HepG2 (cell line): ENCODE results near the gene SEC31B. TPM values are rescaled to one million over a fixed set of nuclear protein-coding genes. Genes with fewer than 3 reads are reported as not detected.

Experiments
- ATAC-seq: fragments of 200-7000 bp; cut with Tn5 transposase; 3 replicates; pipeline ENCODE4 v1.9.1; 2020; ENCODE audit warnings: mild to moderate bottlenecking, moderate library complexity
- BruUV-seq: library from RNA; stranded (reverse); fragments of 400-500 nt; replicated peaks from 2 replicates; lab custom pipeline; 2021; lab: Mats Ljungman, UMichigan
- CTCF ChIA-PET: fragments of 300-600 bp; formaldehyde crosslinking; extraction: SDS; loops from one replicate; lab custom pipeline; 2021; ENCODE audit warnings: low total read pairs, inconsistent platforms, low intra/inter-chr PET ratio; lab: Yijun Ruan, JAX
- POLR2A ChIA-PET: fragments of 350-600 bp; sonication (Branson Sonifier 250); formaldehyde crosslinking; loops from one replicate; lab custom pipeline; 2020; ENCODE audit warnings: antibody characterized with exemption, inconsistent platforms; lab: Yijun Ruan, JAX
- DNase-seq: peaks from one replicate; pipeline ENCODE4 v3.0.0-alpha.2; 2015; ENCODE audit warnings: low spot score
- FAIRE-seq: peaks from 3 replicates; lab custom pipeline; 2011; peaks lifted over from hg19 to GRCh38; lab: Jason Lieb, UNC
- H2AFZ ChIP-seq: one replicate; pipeline ENCODE4 v1.6.1; 2011; ENCODE audit warnings: low read length, inconsistent platforms
- H3K27ac ChIP-seq: fragments of 300-600 bp; 3 replicates; pipeline ENCODE4 v1.8.0; 2011; ENCODE audit warnings: mixed run types, mild to moderate bottlenecking, mixed read lengths, low read length, inconsistent platforms; ENCODE audit not compliant: insufficient read depth; ENCODE audit errors: extremely low read length
- H3K27me3 ChIP-seq, 2 experiments: fragments of 200-600 bp in 1 of 2; 2 replicates in 1 of 2; 3 replicates in 1 of 2; pipeline versions ENCODE4 v1.6.0 to v1.8.0; 2011; ENCODE audit warnings: low read length in 2 of 2, mild to moderate bottlenecking in 2 of 2, moderate library complexity in 2 of 2, inconsistent platforms in 1 of 2; ENCODE audit not compliant: insufficient read depth in 2 of 2, control insufficient read depth in 1 of 2
- H3K36me3 ChIP-seq, 2 experiments: fragments of 200-600 bp in 1 of 2; replicated peaks in 1 of 2; 2 replicates in 1 of 2; 3 replicates in 1 of 2; pipeline versions ENCODE4 v1.5.1 to v1.8.0; 2011; ENCODE audit warnings: low read length in 2 of 2, inconsistent platforms in 1 of 2; ENCODE audit not compliant: insufficient read depth in 2 of 2, control insufficient read depth in 1 of 2
- H3K4me1 ChIP-seq: 2 replicates; pipeline ENCODE4 v1.5.1; 2012; ENCODE audit warnings: low read length, inconsistent platforms; ENCODE audit not compliant: insufficient read depth
- H3K4me2 ChIP-seq: 2 replicates; pipeline ENCODE4 v1.6.0; 2011; ENCODE audit warnings: low read depth, low read length, inconsistent platforms
- H3K4me3 ChIP-seq, 3 experiments: fragments of 200-600 bp in 1 of 3; sonication (generic), shearing (Covaris generic) in 1 of 3; replicated peaks in 1 of 3; 2 replicates each; pipeline ENCODE4 v1.5.1; 2011 to 2016; ENCODE audit warnings: low read length in 3 of 3, inconsistent platforms in 2 of 3, low read depth in 2 of 3, mild to moderate bottlenecking in 2 of 3, control low read depth in 1 of 3, mixed read lengths in 1 of 3; ENCODE audit not compliant: insufficient read depth in 1 of 3
- H3K79me2 ChIP-seq: one replicate; pipeline ENCODE4 v1.6.1; 2011; ENCODE audit warnings: low read length, inconsistent platforms; ENCODE audit not compliant: insufficient read depth
- H3K9ac ChIP-seq: 2 replicates; pipeline ENCODE4 v1.6.0; 2011; ENCODE audit warnings: mild to moderate bottlenecking, low read depth, low read length, inconsistent platforms; ENCODE audit not compliant: insufficient read depth
- H3K9me3 ChIP-seq: 2 replicates; pipeline ENCODE4 v1.5.1; 2012; ENCODE audit warnings: mild to moderate bottlenecking, low read length
- H4K20me1 ChIP-seq: 2 replicates; pipeline ENCODE4 v1.6.0; 2011; ENCODE audit warnings: inconsistent platforms, mild to moderate bottlenecking, low read length, moderate library complexity; ENCODE audit not compliant: insufficient read depth
- ARID3A ChIP-seq: IDR thresholded peaks from 2 replicates; pipeline ENCODE4 v1.6.1; 2012; ENCODE audit warnings: low read depth, low read length, improper control_type of control experiment
- CAMTA2 ChIP-seq: sonication (generic); formaldehyde crosslinking; IDR thresholded peaks from 2 replicates; pipeline ENCODE4 v1.4.0; 2020; ENCODE audit warnings: mild to moderate bottlenecking, missing genetic modification reagents, borderline replicate concordance
- CBX1 ChIP-seq: IDR thresholded peaks from one replicate; pipeline ENCODE4 v1.6.1; 2016; ENCODE audit warnings: antibody characterized with exemption, low read depth
- EEA1 ChIP-seq: sonication (generic); formaldehyde crosslinking; IDR thresholded peaks from 2 replicates; pipeline ENCODE4 v1.5.1; 2020; ENCODE audit warnings: mild to moderate bottlenecking, missing genetic modification reagents, borderline replicate concordance
- EHMT2 ChIP-seq: fragments of 200-600 bp; sonication (generic); IDR thresholded peaks from 2 replicates; pipeline ENCODE4 v1.7.0; 2017; ENCODE audit warnings: antibody characterized with exemption, low read depth, low read length, borderline replicate concordance
- GTF2F1 ChIP-seq: fragments of 150-350 bp; IDR thresholded peaks from 2 replicates; pipeline ENCODE4 v1.6.1; 2014; ENCODE audit warnings: low read length
- HMGA1 ChIP-seq: sonication (generic); formaldehyde crosslinking; conservative IDR thresholded peaks from 2 replicates; pipeline ENCODE4 v1.4.0; 2020; ENCODE audit warnings: missing genetic modification reagents
- KMT2A ChIP-seq: sonication (generic); formaldehyde crosslinking; IDR thresholded peaks from 2 replicates; pipeline ENCODE4 v1.4.0; 2020; ENCODE audit warnings: missing genetic modification reagents
- NFKB2 ChIP-seq: sonication (generic); formaldehyde crosslinking; IDR thresholded peaks from 2 replicates; pipeline ENCODE4 v1.4.0; 2020; ENCODE audit warnings: missing genetic modification reagents, borderline replicate concordance
- NR2F1 ChIP-seq, 2 experiments: fragments of 450-650 bp in 1 of 2; formaldehyde crosslinking in 1 of 2; IDR thresholded peaks; 2 replicates each; pipeline versions ENCODE4 v1.5.0 to v1.6.1; 2016 to 2020; ENCODE audit warnings: mild to moderate bottlenecking in 1 of 2, missing compliant biosample characterization in 1 of 2, missing genetic modification reagents in 1 of 2, moderate library complexity in 1 of 2
- PRDM10 ChIP-seq: sonication (generic); formaldehyde crosslinking; IDR thresholded peaks from 2 replicates; pipeline ENCODE4 v1.4.0; 2020; ENCODE audit warnings: low read depth, missing genetic modification reagents
- SPEN ChIP-seq: sonication (generic); formaldehyde crosslinking; IDR thresholded peaks from 2 replicates; pipeline ENCODE4 v1.5.1; 2020; ENCODE audit warnings: low read depth, mild to moderate bottlenecking, missing genetic modification reagents
- SUZ12 ChIP-seq: fragments of 150-350 bp; IDR thresholded peaks from 2 replicates; pipeline ENCODE4 v1.6.1; 2014; ENCODE audit warnings: low read depth, low read length
- YEATS4 ChIP-seq: sonication (generic); formaldehyde crosslinking; IDR thresholded peaks from 2 replicates; pipeline ENCODE4 v1.4.0; 2020; ENCODE audit warnings: missing genetic modification reagents, borderline replicate concordance
- ZFX ChIP-seq: sonication (generic); formaldehyde crosslinking; IDR thresholded peaks from 2 replicates; pipeline ENCODE4 v1.4.0; 2020; ENCODE audit warnings: mild to moderate bottlenecking, low read depth, missing genetic modification reagents, moderate library complexity
- ZNF280D ChIP-seq: sonication (generic); formaldehyde crosslinking; IDR thresholded peaks from 2 replicates; pipeline ENCODE4 v1.5.1; 2020; ENCODE audit warnings: mild to moderate bottlenecking, missing genetic modification reagents
- ZNF510 ChIP-seq: sonication (generic); formaldehyde crosslinking; IDR thresholded peaks from 2 replicates; pipeline ENCODE4 v1.4.0; 2020; ENCODE audit warnings: low read depth, mild to moderate bottlenecking, missing genetic modification reagents
- ZNF761 ChIP-seq: sonication (generic); formaldehyde crosslinking; conservative IDR thresholded peaks from 2 replicates; pipeline ENCODE4 v1.4.0; 2020; ENCODE audit warnings: mild to moderate bottlenecking, missing genetic modification reagents
- WGBS: methylation state at CpG from one replicate; pipeline ENCODE4 v1.1.6; 2017; ENCODE audit warnings: low lambda C conversion rate; 5-methylcytosine and 5-hydroxymethylcytosine counted together
- in situ Hi-C: cut with HindIII; loops from 2 replicates; pipeline ENCODE4 v1.10.0; 2017; ENCODE audit warnings: low pct_unique_long_range_greater_than_20kb; ENCODE audit not compliant: extremely low pct_ligation_motif_present
- intact Hi-C: fragments of 100-400 bp; cut with micrococcal nuclease; formaldehyde crosslinking; loops from one replicate; pipeline ENCODE4 v1.10.0; 2022; ENCODE audit not compliant: unreplicated experiment
- polyA plus RNA-seq, 8 experiments: library from polyadenylated mRNA; depleted of rRNA in 3 of 8; stranded (reverse) in 7 of 8; unstranded in 1 of 8; fragments of >200 nt; fragmentation: Illumina TruSeq in 4 of 8; extraction: Trizol in 4 of 8; gene quantifications; 2 replicates each; pipeline versions ENCODE4 v1.2.1 to v1.2.3, GENCODE V29; 2011 to 2016; ENCODE audit warnings: low read depth in 4 of 8, missing spikeins in 1 of 8, mixed read lengths in 1 of 8; ENCODE audit not compliant: insufficient read depth in 1 of 8
- total RNA-seq, 5 experiments: library from RNA; depleted of rRNA; stranded (reverse); fragments of >200 nt; fragmentation: Illumina TruSeq; extraction: Trizol; gene quantifications; 2 replicates each; pipeline ENCODE4 v1.2.3, GENCODE V29; 2016; ENCODE audit warnings: low read depth in 1 of 5

SEC31B gene
- total and polyA plus RNA-seq, 2 of the 13 experiments (the other 11 are each of a cell fraction or from before 2014, with no cell fraction given), result 2.0 to 8.3 TPM

- Histone ChIP-seq H3K27ac (no peak overlapping the region), H4K20me1 (no peaks in the 10 kb centered on the region), H3K9me3 (no peaks in the 10 kb centered on the region), H3K4me1 (peaks cover 14% of the 10 kb centered on the region), H3K4me3 (no peak overlapping the region), H2AFZ (no peak overlapping the region), H3K27me3 (no peaks in the 10 kb centered on the region), H3K36me3 (peaks cover 1 to 9% of the 10 kb centered on the region in 2 experiments), H3K4me2 (peak overlapping the region; percentile 20), H3K9ac (no peak overlapping the region), H3K79me2 (no peaks in the 10 kb centered on the region)
- no TSS peak for BruUV-seq
- FAIRE-seq (peak; percentile 74), DNase-seq (peak; percentile 23), ATAC-seq (peak; percentile 68)
- intact Hi-C loops, result no loop called here
- ChIA-PET CTCF (no interaction called here), POLR2A (interaction anchor here (0.9 to 1.3 kb wide), 2 partner anchors 15 to 19 kb away, joined by 6 to 14 read pairs; partner anchors contain the start of gene HIF1AN)
- in situ Hi-C loops, result no loop called here
- 43% methylated on average over 2 of the region's 2 CpGs for WGBS
- TF ChIP-seq SPEN (CRISPR knock-in tag) (no peak), ZFX (CRISPR knock-in tag) (no peak), EEA1 (CRISPR knock-in tag) (no peak), CAMTA2 (CRISPR knock-in tag) (no peak), PRDM10 (no peak), EHMT2 (no peak), ARID3A (0 out of 2 replicates have a peak, but pooled peaks have one; percentile 35), GTF2F1 (no peak), YEATS4 (no peak), HMGA1 (CRISPR knock-in tag) (no peak), NFKB2 (CRISPR knock-in tag) (no peak), CBX1 (no peak), ZNF510 (CRISPR knock-in tag) (no peak), SUZ12 (no peak), KMT2A (CRISPR knock-in tag) (no peak), ZNF280D (no peak), NR2F1 (CRISPR knock-in tag; IDR thresholded peaks at IDR 0.05) (no peak), ZNF761 (CRISPR knock-in tag) (no peak)
These were observed 35.2 kb upstream of the SEC31B start for GRCh38 chr10:100554902-100555301.
